GM21737 (cell line): ENCODE measurements around the gene CBX4.
"Not testable (repeated sequence)": the region's sequence is repeated elsewhere in the genome, so short reads cannot be mapped to it uniquely, and the experiment has no call there.

Source experiments
- ATAC-seq: cut with Tn5 transposase; IDR thresholded peaks from one replicate; pipeline ENCODE4 v1.9.1; 2021; ENCODE audit warnings: mild to moderate bottlenecking, moderate library complexity; ENCODE audit not compliant: unreplicated experiment

The CBX4 gene

DNA sequence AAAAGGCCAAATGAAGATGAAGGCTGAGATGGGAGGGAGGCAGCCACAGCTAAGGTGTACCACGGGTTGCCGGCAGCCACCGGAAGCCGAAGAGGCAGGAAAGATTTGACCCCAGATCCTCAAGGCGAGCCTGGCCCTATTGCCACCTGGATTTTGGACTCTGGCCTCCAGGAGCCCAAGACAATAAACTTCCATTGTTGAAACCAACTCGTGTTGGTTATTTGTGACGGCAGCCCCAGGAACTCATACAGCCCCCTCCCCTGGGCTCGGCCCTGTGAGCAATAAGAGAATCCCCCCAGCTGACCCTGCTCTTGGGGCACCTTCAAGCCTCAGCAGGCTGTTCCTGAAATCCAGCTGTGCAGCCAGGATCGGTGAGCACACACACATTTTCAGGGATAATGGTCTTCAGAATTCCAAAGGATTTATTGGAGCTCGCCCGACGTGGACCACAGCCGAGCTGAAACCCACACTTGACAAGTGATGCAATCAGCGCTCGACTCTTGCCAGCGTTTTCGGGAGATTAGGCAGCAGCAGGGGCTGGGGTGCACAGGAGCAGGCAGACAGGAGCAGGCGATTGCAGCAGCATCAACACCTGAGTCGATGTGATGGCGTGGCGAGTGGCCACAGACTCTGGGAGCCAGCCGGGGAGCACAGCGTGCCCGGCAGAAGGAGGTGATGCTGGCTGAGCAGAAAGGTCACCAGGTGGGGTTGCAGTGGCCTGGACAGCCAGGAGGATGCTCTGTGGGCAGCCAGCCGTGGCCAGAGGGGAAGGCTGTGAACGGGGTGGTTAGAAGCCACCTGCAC is 22.4 kb upstream of the CBX4 start:
- no peak for ATAC-seq

DNA sequence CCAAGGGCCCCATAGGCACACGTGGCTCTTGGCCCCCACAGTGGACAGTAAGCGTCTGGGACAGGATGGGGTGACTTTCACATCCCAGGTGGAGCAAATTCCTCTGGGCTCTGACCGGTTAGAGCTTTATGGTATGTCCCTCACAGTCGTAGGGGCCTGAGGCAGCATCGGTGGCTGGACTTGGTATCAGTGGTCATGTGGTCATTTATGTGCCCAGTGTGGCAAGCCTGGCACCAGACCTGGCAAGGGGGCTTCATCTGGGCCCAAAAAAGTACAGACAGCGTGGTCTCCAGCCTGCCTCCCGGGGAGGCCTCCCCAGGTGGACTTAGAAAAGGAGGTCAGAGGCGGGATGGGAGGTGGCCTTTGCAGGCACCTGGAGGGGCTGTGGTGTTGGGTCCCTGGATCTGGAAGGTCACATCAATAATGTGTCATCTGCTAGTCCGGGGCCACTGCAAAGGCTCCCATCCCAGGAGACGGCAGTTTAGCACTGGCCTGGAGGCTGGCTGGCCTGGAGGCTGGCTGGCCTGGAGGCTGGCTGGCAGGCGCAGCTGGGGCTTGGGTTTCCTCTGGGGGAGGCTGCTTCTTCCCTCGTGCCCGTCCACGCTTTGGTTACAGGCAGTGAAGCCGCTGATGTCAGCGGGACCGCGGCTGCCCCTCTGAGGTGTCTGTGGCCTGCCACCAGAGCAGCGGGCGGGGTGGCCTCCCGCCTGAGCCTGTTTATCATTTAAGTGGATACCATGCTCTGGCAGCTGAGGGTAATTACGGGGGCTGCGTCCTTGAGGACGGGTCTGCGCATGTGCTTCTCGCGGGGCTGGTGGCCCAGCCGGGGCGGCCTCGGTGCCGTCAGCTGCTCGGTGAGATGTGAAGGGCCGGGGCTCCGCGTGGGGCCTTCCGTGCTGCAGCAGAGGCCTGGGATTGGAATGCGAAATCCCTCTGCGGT is 20.7 kb upstream of the CBX4 start:
- ATAC-seq: no peak

DNA sequence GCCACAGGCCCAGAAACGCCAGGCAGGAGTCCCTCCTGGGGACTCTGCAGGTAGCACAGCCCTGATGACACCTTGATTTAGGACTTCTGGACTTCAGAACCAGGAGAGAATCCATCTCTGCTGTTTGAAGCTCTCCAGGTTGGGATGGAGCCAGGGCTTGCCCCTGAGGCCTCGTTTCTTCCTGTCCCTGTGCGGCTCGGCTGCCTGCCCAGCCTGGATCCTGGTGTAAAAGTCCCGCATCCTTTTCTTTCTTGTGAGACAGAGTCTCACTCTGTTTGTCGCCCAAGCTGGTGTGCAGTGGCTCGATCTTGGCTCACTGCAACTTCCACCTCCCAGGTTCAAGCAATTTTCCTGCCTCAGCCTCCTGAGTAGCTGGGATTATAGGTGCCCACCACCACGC is 17.9 kb upstream of the CBX4 start:
- ATAC-seq: no peak

DNA sequence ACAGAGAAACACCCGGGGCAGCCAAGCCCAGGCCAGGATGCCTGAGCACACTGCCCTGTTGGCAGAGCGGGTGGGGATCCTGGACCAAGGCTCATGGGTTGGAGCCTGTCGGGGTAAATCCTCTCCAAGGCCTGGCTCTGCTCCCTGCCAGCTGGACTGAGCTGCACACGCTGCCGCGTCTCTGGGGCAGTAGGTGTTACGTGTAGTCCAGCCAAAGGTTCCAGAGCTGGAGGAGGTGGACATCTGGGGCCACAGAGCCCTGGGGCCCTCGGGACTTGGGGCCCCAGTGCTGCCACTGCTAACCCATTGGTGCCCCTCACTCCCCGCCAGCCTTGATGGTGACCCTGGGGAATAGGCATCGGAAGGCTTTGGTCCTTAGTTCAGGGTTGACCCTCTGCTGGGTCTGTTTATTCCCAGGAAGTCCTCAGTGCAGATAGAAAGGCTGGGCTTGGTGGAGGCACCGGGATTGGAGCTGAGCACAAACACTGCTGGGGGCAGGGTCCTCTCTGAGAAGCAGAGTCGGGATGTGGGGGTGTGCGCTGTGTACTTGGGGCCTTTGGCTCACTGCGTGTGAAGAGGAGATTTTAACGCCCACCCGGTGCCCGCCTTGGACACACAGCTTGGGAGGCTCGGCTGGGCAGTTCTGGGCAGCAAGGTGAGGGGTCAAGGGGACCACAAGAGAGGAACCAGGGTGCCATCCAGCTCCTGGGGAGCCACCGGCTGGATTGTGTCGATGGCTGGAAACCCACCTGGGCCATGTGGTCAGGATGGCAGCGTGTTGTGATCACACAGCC is 16.3 kb upstream of the CBX4 start:
- no peak for ATAC-seq

DNA sequence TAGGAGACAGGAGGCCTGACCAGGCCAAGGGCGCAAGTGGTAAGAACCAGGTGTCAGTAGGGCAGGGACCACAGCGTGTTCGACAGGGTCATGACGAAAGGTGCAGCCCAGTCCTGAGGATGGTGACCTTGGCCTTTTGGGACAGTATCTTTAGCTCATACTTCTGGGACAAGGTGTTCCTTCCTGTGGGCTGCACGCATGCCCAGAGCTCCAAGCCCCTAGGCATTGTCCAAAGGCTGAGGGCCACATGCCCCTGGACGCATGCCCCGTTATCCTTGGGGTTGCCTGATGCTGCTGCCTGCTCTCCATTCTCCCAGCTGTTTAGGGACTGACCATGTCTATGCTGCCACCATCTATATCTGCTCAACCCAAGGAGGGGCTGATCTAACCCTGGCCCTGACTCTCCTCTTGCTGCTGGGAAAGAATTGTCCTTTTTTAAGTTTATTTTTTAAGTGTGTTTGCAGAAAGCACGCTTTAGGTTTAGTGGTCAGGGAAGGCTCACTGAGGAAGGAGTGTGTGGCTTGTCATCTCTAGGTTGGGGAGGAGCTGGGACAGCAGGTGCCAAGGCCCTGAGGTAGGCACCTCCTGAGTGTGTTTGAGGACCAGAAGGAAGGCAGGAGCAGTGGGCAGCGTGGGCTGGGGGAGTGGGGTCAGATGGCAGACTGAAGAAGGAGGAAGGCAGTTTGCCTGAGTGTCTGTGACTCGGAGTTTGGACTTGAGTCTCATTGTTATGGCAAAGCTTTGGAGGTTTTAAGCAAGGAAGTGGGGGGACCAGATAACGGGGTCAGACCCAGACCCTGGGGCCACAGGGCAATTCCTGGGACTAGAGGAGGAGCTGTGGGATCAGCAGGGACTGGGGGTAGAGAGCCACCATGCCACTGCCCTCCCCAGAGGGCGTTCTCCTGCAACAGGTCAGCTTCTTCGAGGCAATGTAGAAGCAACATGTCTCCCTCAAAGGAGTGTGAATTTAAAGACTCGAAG is 15.1 kb upstream of the CBX4 start:
- ATAC-seq: no peak

DNA sequence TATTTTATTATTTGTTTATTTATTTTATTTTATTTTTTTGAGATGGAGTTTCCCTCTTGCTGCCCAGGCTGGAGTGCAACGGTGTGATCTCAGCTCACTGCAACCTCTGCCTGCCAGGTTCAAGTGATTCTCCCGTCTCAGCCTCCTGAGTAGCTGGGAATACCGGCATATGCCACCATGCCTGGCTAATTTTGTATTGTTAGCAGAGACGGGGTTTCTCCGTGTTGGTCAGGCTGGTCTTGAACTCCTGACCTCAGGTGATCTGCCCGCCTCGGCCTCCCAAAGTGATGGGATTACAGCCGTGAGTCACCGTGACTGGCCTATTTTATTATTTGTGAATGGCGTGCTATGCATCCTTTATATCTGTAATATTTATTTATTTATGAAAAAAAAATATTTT is 13.9 kb upstream of the CBX4 start:
- ATAC-seq: not testable (repeated sequence)

DNA sequence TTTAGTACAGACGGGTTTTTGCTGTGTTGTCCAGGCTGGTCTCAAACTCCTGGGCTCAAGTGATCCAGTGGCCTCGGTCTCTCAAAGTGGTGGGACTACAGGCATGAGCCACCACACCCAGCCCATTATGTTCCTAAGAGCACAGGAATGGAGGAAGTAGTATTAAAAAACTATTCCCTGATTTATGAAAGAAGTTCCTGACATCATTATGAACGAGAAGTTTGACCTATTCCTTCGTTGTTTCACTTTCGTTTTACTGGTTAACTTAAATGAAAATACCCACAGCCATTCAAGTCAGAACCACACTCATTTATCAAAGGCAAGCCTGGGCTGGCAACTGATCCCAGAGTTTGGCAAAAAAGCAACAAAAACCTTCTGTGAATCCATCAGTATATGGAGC is 13.5 kb upstream of the CBX4 start:
- no peak for ATAC-seq

DNA sequence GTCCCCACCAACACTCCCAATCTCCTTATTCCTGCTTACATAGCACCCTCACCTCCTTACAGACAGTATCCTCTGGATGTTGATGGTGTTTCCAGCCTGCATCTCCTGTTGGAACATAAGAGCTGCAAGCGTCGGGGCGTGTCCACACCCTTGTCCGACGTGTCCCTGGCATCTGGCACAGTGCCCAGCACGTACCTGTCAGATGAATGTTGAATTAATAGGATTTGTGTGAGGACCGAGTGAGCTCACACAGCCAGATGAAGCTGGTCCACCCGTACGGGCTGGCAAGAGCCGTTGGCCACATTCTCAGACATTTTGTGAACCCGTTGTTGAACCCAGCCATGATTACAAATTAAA is 12.2 kb upstream of the CBX4 start:
- no peak for ATAC-seq

DNA sequence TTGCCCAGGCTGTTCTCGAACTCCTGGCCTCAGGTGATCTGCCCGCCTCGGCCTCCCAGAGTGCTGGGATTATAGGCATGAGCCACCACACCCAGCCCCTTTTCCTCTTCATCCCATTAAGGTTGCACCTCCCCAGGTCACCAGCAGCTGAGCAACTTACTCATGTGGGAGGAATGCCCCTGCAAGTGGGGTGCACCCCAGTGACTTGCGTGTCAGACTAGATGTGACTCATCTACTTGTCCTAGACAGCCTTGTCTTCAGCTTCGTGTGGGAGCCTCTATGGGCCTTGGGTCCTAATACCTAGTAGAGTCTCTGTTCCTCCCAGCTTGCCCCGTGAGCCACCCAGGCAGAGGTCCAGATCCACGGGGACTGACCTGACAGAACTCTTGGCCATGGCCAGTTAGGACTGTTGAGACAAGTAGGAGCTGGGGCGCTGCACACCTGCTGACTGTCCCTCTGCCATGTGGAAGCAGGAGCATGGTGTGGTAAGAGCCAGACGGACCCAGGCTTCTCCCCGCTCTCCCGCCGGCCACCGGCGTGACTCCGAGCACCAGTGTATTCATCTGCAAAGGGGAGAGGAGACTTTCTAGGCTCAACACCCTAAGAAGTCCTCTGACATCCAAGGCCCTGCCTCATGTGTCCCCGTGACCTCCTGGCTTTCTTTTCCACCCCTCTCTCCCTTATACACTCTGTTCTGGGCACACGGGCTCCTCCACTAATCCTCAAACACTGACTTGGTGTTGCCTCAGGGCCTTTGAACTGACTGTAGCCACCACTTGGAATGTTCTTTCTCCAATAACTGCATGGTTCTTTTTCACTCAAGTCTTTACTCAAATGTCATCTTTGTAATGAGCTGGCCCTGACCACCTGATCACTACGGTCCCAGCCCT is 11.6 kb upstream of the CBX4 start:
- ATAC-seq: no peak

DNA sequence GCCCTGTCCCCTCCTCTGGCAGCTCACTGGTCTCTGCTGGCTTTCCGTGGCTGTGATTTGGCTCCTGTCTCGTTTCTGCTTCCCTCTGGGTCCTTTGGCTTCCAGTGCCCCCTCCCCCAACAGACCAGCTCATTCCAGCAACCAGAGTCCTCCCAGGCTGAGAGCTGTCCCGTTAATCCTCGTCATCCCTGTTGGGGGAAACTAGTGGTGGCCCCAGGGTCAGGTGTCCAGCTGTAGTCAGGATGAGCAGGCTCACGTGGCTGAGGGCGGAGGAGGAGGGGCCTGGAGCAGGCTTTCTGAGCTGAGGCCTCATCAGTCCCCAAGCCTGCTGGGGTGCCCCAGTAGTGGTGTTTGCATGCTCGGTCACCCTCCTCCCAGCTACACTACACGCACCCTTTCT is 10.7 kb upstream of the CBX4 start:
- ATAC-seq: no peak

DNA sequence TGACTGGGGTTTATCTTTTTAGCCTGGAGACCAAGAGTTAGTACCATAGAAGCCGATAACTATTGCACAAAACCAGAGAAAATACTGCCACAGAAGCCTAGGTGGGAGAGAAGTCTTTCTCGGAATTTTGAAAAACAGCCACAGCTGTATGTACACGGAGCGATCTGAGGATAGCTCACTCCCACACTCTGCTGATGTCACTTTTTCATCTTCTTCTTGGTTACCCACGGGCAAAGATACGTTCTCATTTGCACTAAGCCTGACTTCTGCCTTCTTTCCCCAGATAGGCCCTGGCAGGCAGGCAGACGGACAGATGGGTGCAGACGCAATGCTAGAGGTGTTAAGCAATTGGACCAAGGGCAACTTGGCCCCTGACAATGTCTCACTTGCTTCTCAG is 9.1 kb upstream of the CBX4 start:
- ATAC-seq: no peak

DNA sequence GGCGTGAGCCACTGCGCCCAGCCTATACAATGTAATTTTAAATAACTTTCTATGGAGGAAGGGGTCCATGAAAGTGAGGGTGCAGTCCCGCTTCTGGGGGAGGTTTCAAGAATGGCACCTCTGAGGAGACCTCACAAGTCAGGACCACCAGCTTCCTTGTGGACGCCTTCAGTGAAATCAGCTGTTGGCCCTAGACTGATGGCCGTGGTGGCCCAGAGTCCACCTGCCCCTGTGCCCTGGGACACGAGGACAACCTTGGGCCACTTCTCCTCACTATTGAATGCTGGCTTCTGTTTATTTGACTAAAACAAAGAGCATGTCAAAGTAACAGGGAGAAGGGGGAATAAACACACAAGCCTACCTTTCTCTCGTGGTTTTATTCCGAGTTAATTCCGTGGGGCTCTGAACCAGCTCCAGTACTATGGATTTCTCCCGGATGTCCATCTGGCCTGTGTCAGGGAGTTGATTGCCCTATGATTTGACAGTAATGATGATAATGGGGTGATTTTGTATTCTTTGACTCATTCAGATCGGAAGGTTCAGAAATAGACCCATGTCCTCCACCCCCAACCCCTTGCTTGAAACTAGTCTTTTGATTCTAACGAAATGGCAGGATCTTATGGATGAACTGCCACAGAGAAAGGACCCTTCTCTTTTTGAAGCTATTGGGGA is 8.6 kb upstream of the CBX4 start:
- no peak for ATAC-seq

DNA sequence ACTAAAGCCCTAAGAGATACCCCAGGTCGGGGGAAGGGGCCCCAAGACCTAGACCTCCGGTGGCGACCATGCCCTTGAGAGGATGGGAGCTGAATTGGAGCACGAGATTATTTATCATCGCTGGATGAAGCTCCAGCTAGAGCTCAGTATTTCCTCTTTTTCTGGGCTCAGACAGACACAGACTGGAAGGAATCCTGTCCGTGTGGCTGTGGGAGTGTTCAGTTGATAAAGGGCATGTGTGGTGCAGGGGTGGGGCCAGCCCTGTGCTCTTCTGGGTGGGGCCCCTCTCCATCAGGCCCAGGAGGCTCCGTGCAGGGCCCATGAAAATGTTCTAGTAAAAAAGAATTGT is 6.3 kb upstream of the CBX4 start:
- ATAC-seq: no peak

DNA sequence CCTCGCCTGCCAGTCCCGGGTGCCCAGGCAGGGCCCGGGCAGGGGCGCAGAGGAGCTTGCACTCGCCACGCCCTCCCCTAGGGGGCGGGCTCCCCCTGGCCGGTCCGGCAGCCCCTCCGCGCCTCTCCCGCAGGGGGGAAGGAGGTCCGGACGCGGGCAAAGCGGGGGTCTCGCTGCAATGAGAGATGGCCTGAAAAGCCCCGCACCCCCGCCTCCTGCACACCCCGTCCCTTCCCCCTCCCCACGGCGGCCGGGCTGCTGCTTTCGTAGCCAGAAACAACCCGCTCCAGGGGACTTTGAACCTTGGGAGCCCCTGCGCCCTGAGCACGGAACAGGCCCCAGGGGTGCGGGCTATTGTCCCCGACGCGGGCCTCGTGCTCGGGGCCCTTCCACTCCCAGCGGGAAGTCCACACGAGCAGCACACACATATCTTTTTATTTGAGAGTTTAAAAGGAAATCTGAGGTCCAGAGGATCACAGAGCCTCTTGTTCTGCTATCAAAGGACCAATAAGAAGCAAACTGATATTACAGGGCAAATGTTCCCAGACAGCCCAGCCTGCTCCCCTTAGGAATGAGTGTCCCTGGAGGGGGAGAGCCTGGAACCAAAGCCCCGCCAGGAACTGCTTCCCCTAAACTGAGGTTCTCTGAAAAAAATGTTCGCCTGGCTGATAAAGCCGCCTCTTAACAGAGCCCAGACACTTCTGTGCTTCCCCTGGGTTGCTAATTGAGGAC is 5.8 kb upstream of the CBX4 start:
- ATAC-seq: no peak

DNA sequence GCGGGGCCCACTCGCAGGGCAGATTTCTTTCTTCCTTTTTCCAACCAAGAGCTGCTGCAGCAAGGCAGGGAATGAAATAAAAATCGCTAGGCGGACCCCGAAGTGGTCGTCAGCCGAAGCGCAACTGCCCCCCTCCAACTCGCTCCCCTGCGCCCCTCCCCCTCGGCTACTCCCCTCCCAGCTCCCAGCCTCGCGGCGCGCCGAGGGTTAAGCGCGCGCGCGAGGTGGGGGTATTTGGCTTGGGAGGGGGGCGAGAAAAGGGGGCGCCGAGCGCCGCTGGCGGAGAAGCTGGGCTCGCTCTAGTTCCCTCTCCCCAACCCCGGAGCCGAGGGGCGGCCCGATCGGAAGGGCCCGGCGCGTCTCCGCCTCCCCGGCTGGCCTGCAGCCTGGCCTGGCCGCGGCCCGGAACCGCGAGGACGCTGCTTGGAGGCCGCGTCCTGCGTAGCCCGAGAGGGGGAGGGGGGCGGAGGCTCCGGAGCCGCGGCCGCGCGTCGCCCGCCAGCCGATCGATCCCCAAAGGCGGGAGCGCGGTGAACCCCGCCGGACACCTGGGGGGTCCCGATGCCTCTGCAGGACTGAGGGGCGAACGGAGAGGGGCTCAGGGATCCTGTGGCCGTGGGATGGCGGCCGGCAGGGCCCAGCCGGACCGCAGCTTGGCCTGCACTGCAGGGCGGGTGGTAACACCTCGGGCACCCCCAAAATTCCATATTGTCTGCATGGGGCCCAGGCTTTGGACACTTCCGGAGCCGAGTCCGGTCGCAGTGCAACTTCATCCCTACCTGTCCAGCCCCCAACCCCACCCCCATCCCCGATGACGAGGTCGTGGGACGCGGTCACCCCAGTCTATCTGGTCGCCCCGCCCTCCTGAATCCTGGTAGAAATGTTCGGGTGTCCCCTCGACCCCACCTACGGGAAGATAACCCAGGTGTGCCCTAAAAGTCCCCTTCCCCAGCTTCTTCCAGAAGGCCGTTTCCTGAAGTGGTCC is 4.9 kb upstream of the CBX4 start:
- no peak for ATAC-seq

DNA sequence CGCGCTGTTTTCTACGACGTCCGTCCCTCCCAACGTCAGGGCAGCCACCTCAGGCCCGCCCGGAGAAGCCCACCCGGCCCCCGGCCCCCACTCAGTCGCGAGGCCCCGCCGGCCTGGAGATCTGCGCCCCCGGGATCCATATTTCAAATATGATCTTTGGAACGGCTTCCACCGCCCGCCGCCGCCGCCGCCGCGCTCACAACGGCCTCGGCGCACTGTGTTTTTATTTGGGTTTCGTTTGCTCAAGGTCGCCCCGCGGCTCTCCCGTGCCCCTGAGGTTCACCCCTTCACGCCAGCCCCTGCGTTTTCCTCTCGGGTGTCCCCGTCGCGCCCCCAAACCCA is 4.2 kb upstream of the CBX4 start:
- no peak for ATAC-seq
